ENCODE results near the gene GSDME. TPM values are rescaled to one million over a fixed set of nuclear protein-coding genes. Genes with fewer than 3 reads are reported as not detected.

Gene GSDME
- total and polyA plus RNA-seq, 4 donors, result 3.2 to 4.0 (median 3.7) TPM

GRCh38 chr7:24670782-24671181 lies 86.5 kb downstream of the GSDME start:
- Histone ChIP-seq H3K9me3 (ENCODE audit: control insufficient read depth in 4 of 4, low read length in 3 of 4) (no peaks in the 10 kb centered on the region), H3K36me3 (ENCODE audit: control insufficient read depth in 4 of 4, insufficient read depth in 3 of 4, low read depth in 1 of 4, low read length in 3 of 4) (no peaks in the 10 kb centered on the region), H3K4me3 (ENCODE audit: low read depth in 1 of 3, low read length in 3 of 3) (no peak overlapping the region), H3K27me3 (ENCODE audit: control insufficient read depth in 4 of 4, insufficient read depth in 4 of 4, low read length in 3 of 4) (no peaks in the 10 kb centered on the region), H3K9ac (ENCODE audit: low read depth in 1 of 2, low read length in 2 of 2) (no peak overlapping the region), H3K4me1 (ENCODE audit: control insufficient read depth in 4 of 4, insufficient read depth in 4 of 4, low read length in 3 of 4) (peaks cover 0 to 11% (median 7%) of the 10 kb centered on the region in 4 donors), H3K27ac (ENCODE audit: low read depth in 1 of 2, low read length in 2 of 2) (no peak overlapping the region)
- no peak for DNase-seq (ENCODE audit: low spot score)
- no peak for TF ChIP-seq MAX (IDR thresholded peaks at IDR 0.05)
- no peak for TF ChIP-seq TAF1 (conservative IDR thresholded peaks at IDR 0.05)

- Histone ChIP-seq H3K9me3 (ENCODE audit: control insufficient read depth in 4 of 4, low read length in 3 of 4) (no peaks in the 10 kb centered on the region), H3K27me3 (ENCODE audit: control insufficient read depth in 4 of 4, insufficient read depth in 4 of 4, low read length in 3 of 4) (no peaks in the 10 kb centered on the region), H3K36me3 (ENCODE audit: control insufficient read depth in 4 of 4, insufficient read depth in 3 of 4, low read depth in 1 of 4, low read length in 3 of 4) (no peaks in the 10 kb centered on the region), H3K4me1 (ENCODE audit: control insufficient read depth in 4 of 4, insufficient read depth in 4 of 4, low read length in 3 of 4) (peaks cover 0 to 11% (median 7%) of the 10 kb centered on the region in 4 donors), H3K27ac (ENCODE audit: low read depth in 1 of 2, low read length in 2 of 2) (no peak overlapping the region), H3K9ac (ENCODE audit: low read depth in 1 of 2, low read length in 2 of 2) (no peak overlapping the region), H3K4me3 (ENCODE audit: low read depth in 1 of 3, low read length in 3 of 3) (no peak overlapping the region)
- DNase-seq (ENCODE audit: low spot score), result no peak
- TF ChIP-seq CTCF (IDR thresholded peaks at IDR 0.05; ENCODE audit: low read depth, low read length, missing input control) (no peak), HNF4A (conservative IDR thresholded peaks at IDR 0.05) (no peak), YY1 (IDR thresholded peaks at IDR 0.05) (no peak), EGR1 (IDR thresholded peaks at IDR 0.05; ENCODE audit: low read depth in 2 of 2) (no peak), SP1 (IDR thresholded peaks at IDR 0.05) (no peak), GABPA (IDR thresholded peaks at IDR 0.05 in 1 of 2, conservative IDR thresholded peaks at IDR 0.05 in 1 of 2) (no peak), FOXA1 (IDR thresholded peaks at IDR 0.05) (no peak), MAX (IDR thresholded peaks at IDR 0.05) (no peak), ATF3 (IDR thresholded peaks at IDR 0.05) (no peak), JUND (IDR thresholded peaks at IDR 0.05) (no peak), TAF1 (conservative IDR thresholded peaks at IDR 0.05) (no peak), FOXA2 (IDR thresholded peaks at IDR 0.05) (no peak)
Measured at GRCh38 chr7:24669971-24670591, 87.2 kb downstream of the GSDME start.

GRCh38 chr7:24668927-24669635 lies 88.2 kb downstream of the GSDME start:
- Histone ChIP-seq H3K27ac (ENCODE audit: low read depth in 1 of 2, low read length in 2 of 2) (peak overlapping the region in 1 of 2 donors; percentile 39), H3K4me3 (ENCODE audit: low read depth in 1 of 3, low read length in 3 of 3) (no peak overlapping the region), H3K36me3 (ENCODE audit: control insufficient read depth in 4 of 4, insufficient read depth in 3 of 4, low read depth in 1 of 4, low read length in 3 of 4) (no peaks in the 10 kb centered on the region), H3K27me3 (ENCODE audit: control insufficient read depth in 4 of 4, insufficient read depth in 4 of 4, low read length in 3 of 4) (no peaks in the 10 kb centered on the region), H3K9ac (ENCODE audit: low read depth in 1 of 2, low read length in 2 of 2) (no peak overlapping the region), H3K4me1 (ENCODE audit: control insufficient read depth in 4 of 4, insufficient read depth in 4 of 4, low read length in 3 of 4) (peaks cover 0 to 11% (median 7%) of the 10 kb centered on the region in 4 donors), H3K9me3 (ENCODE audit: control insufficient read depth in 4 of 4, low read length in 3 of 4) (no peaks in the 10 kb centered on the region)
- 44% methylated on average over 3 of the region's 3 CpGs for WGBS
- no peak for DNase-seq (ENCODE audit: low spot score)
- TF ChIP-seq REST (IDR thresholded peaks at IDR 0.05) (peak; percentile 16), YY1 (IDR thresholded peaks at IDR 0.05) (peak; percentile 69), ATF3 (IDR thresholded peaks at IDR 0.05) (peak; percentile 27), HNF4G (IDR thresholded peaks at IDR 0.05) (peak; percentile 38), HNF4A (conservative IDR thresholded peaks at IDR 0.05) (peak; percentile 83), RAD21 (IDR thresholded peaks at IDR 0.05) (peak; percentile 16 to 32), GABPA (IDR thresholded peaks at IDR 0.05 in 1 of 2, conservative IDR thresholded peaks at IDR 0.05 in 1 of 2) (no peak), JUND (IDR thresholded peaks at IDR 0.05) (peak; percentile 72 to 78), FOXA2 (IDR thresholded peaks at IDR 0.05) (no peak), RXRA (IDR thresholded peaks at IDR 0.05) (peak; percentile 96 to 99), SP1 (IDR thresholded peaks at IDR 0.05) (peak; percentile 65)

All from liver (tissue), 9 donors.